Brain pericyte (primary cell): Measurements from ENCODE around the gene SLC44A1.

Source experiments
- DNase-seq: peaks from one replicate; pipeline ENCODE4 v3.0.0-alpha.2; 2012; ENCODE audit warnings: low read depth, low spot score

SLC44A1 gene

GRCh38 chr9:105273731-105274130 is 29.3 kb downstream of the SLC44A1 start:
- DNase-seq: no peak

- DNase-seq: no peak
Observed at GRCh38 chr9:105275111-105275510, 30.7 kb downstream of the SLC44A1 start.

DNA sequence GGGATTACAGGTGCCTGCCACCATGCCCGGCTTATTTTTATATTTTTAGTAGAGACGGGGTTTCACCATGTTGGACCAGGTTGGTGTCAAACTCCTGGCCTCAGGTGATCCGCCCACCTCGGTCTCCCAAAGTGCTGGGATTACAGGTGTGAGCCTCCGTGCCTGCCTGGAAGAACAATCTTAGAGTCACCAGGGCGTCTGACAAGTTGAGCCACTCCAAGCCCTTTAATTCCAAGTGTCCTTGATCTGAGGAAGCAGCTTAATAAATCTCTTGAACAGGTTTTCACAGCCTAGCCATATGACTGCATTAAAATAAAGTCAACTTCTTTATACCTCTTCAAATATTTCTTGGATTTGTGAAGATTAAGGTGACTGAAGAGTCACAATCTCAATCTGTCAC is 31.5 kb downstream of the SLC44A1 start:
- no peak for DNase-seq

- DNase-seq: no peak
Observed at GRCh38 chr9:105278751-105279150, 34.3 kb downstream of the SLC44A1 start.

GRCh38 chr9:105280691-105281090 is 36.2 kb downstream of the SLC44A1 start:
- no peak for DNase-seq

DNA sequence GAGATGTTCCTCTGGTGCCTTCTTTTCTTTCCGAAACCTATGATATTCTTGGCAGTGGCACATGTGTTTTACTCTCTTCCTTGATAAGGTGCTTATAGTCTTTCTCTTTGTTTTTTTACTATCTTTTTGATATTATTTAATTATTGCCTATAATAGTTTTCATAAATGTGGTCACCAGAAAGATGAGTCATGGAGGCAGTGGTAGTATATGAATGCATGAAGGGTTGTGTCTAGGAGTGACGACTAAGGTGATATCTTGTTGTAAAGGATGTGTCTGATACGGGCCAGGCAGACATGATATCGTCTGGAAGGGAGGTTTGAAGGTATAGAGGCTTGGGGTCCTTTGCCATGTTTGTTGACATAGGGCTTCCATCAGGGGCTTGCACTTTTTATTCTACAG is 36.8 kb downstream of the SLC44A1 start:
- no peak for DNase-seq

- no peak for DNase-seq
Observed at GRCh38 chr9:105281926-105282325, 37.5 kb downstream of the SLC44A1 start.

DNA sequence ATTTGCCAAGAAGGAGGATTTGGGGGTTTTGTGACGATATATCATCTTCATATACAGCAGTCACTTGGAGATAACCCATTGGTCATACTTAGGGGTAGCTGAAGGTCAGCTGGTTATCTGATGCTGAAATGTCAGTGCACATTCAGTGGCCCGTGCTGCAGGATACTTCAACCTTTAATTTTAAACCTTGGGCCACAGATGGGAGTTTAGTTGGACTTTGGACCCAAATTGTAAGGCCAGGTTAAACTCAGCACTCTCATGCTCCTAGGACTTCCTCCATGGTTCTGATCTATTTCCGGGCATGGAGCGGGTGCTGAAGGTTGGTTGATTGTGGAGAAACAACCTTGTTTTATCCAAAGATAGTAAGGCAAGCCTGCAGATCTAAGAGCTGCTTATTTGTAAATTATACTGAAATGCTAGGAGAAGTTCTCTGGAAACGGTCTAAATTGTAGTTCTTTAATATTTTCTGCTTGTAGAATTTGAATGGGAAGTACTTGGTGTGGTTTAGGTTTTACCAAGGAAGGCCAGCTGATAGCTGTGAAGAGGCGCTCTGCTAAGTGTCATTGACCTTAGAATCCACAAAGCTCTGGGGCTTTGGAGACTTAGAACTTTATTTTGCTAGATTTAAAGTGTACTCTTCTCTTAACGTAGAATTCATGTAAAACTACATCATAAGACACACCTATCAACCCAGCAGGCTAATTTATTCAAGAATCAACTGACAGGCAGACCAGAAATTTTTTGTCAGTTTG is 38.6 kb downstream of the SLC44A1 start:
- DNase-seq: no peak

DNA sequence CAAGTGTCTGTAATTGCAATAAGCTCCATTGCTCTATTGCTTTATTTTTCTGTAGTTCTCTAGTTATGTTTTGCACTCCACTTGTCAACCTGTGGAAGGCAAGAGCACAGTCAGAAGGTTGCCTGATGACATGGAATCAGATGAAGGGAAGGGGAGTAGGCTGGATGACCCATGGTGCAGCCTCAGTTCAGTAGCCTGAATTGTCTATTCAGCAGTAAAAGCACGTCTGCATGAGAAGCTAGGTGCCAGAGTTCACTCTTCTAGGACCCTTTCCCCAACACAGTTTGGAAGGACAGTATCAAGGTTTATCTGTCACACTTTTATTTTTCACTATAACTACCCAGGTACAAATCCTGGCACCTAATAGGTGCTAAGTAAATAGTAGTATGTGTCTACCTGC is 39.3 kb downstream of the SLC44A1 start:
- no peak for DNase-seq

DNA sequence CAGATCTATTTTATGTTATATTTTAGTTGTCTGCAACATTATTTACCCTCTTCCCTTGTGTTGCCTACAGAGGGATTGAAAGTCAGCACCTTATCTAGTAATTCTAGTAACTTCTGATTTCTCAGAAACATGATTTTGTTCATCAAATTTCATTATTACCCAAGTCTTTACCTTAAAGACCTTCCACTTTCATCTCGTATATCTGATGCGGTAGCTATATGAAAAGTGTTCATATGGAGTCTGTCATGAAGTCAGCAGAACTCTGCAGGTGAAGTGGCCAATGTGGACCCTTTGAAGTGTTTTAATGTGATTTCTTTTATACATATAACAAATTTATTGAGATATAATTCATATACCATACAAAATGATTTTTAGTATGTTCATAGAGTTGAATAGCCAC is 40.0 kb downstream of the SLC44A1 start:
- no peak for DNase-seq

- no peak for DNase-seq
Observed at GRCh38 chr9:105286098-105286497, 41.6 kb downstream of the SLC44A1 start.

GRCh38 chr9:105289305-105289704 is 44.9 kb downstream of the SLC44A1 start:
- no peak for DNase-seq

- DNase-seq: no peak
Observed at GRCh38 chr9:105290418-105290817, 46.0 kb downstream of the SLC44A1 start.

DNA sequence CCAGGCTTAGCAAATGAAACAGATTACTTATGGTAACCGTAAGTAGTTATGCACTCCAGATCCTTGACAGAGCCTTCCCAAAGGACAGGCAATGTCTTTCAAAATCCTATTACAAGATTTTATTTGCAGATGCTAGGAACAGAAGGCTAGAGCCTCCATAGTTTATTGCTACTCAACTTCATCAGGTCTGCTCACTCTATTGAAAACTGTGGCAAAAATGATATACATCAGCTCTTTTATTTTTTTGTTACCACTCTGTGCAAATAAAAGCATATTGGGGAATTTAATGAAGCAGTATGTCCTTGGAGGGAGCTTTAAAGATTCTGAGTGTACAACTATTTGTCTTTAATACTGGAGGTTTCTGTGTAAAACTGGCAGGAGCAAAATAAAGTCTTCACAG is 46.5 kb downstream of the SLC44A1 start:
- no peak for DNase-seq

DNA sequence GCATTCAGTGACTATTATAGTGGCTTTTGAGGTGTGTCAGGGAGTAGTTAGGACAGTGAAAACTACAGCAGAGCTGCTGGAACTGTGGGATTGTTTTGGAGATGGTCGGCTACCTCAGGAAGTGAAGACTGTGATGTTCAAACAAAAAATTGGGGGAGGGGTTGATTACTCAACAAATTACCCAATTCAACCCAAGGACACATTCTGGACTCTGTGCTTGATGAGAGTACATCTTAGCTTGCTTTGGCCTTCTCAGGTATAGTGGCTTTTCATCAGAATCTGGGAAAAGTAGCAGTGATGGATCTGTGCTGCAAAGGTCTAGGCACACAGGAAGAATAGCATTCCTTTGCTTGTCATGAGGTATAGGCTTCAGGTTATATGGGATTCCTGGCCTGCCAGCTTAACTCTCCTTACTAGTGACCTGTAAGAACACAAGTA is 47.0 kb downstream of the SLC44A1 start:
- no peak for DNase-seq

GRCh38 chr9:105291938-105292337 is 47.5 kb downstream of the SLC44A1 start:
- DNase-seq: no peak

DNA sequence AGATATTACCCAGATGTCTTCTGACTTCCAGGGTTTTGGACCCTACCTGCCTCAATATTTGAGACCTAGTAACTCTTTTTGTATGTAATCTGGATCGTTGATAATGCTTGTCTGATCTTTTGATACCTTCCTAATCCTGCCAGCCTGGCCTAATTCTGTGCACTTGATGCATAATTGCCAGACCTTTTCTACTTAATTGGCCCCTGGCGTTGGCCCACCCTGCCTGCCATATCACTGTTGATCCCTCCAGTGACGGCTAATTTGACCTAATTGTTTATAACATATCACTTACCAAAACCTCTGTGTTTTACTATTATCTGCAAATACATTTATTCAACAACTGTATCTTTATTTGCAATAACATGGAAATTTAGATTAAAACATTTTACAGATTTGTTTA is 49.0 kb downstream of the SLC44A1 start:
- DNase-seq: no peak

DNA sequence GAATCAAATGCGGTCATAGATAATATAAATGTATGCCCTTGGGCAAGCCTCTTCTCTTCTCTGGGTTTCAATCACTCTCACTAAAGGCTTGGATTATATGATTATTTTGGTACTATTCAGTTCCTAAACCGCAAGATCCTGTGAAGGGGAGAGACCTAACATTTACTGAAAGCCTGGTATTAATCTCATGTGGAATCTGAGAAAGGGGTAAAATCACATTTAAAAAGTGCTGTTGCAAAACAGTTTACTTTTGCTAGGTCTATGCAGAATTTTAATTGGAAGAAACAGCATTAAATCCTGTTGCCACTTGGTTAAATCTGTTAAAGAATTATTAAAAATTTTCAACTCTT is 50.7 kb downstream of the SLC44A1 start:
- no peak for DNase-seq

- DNase-seq: no peak
Observed at GRCh38 chr9:105295986-105296385, 51.5 kb downstream of the SLC44A1 start.

DNA sequence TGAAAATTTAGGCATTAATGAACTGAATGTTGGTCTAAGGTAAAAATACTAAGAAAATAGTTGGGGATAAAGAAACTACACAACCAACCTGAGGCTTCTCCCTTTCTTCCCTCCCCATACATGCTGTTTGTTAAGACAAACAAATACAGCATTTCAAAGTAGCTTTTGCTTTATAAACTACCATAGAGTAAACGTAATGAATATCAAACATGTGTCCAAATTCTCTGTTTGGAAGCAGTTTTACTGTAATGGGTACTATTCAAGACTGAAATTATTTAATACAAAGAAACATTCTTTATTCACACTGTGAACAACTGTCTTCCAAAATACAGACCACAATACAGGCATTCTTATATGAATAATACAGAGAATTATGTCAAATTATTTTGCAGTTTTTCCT is 52.0 kb downstream of the SLC44A1 start:
- no peak for DNase-seq

DNA sequence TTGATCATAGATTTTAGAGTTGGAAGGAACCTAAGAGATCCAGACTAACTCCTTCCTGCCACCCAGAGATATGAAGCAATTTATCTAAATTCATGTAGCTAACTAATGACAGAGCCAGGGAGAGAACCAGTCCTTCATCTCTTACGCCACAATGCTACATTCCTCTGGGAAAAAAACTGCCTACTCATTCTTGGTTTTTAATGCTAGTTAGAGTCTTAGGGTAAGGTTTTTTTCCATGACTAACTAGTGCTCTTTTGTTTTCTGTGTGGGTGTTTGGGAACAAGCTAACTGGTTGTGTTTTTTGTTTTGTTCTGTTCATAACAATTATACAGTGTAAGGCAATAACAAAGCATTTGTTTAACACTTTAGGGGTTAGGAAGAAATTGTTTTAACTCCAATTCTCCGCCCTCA is 52.4 kb downstream of the SLC44A1 start:
- peak; percentile 27 for DNase-seq

GRCh38 chr9:105297442-105298075 is 53.1 kb downstream of the SLC44A1 start:
- DNase-seq: no peak

DNA sequence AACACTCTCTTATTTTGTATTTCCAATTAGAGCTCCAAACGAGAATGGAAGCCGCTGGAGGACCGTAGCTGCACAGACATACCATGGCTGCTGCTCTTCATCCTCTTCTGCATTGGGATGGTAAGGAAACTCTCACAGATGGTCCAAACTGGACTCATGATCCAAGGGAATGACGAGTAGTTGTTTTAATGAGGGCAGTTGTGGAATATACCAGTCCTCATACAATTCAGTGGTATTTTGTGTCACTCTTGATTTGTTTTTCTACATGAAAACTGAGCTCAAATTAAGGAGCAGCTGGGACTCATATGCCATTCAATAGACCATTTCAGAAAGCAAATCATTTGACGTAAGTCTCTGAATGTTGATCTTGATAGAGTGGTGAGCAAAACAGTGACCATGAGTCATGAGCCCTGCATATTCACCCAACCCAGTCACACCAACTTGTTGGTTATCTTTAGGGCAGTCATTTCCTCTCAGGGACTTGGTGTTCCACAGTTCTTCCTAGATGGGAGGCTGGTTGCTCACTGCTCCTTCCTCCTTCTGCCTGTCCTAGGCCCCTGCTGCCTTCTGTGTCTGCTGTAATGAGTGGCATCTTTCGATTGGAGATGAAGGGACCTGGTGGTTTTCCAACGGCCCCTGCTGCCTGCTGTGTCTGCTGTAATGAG is 54.9 kb downstream of the SLC44A1 start:
- DNase-seq: peak; percentile 60
